Keratinocyte (primary cell): Measurements from ENCODE around the gene P2RY12. TPM values are rescaled to one million over a fixed set of nuclear protein-coding genes. Genes with fewer than 3 reads are reported as not detected.

ENCODE experiments used
- DNase-seq: peaks from one replicate; pipeline ENCODE4 v3.0.0-alpha.2; 2011; ENCODE audit warnings: low read depth, missing footprints, low spot score
- FAIRE-seq: peaks from 2 replicates; lab custom pipeline; 2011; peaks lifted over from hg19 to GRCh38; lab: Jason Lieb, UNC
- H2AFZ ChIP-seq: 2 replicates; pipeline ENCODE4 v1.6.0; 2012; ENCODE audit warnings: low read length, control low read depth, inconsistent platforms; ENCODE audit not compliant: control insufficient read depth
- H3K27ac ChIP-seq: 2 replicates; pipeline ENCODE4 v1.5.1; 2011; ENCODE audit warnings: low read length; ENCODE audit not compliant: control insufficient read depth, insufficient read depth
- H3K27me3 ChIP-seq: 3 replicates; pipeline ENCODE4 v1.6.0; 2011; ENCODE audit warnings: low read length; ENCODE audit not compliant: control insufficient read depth, insufficient read depth; ENCODE audit errors: extremely low read depth
- H3K36me3 ChIP-seq, 2 experiments: 2 replicates in 1 of 2; 3 replicates in 1 of 2; pipeline ENCODE4 v1.5.1; 2011; ENCODE audit warnings: low read length in 2 of 2, mild to moderate bottlenecking in 1 of 2; ENCODE audit not compliant: control insufficient read depth in 2 of 2, insufficient read depth in 2 of 2; ENCODE audit errors: extremely low read depth in 1 of 2
- H3K4me1 ChIP-seq: 3 replicates; pipeline ENCODE4 v1.5.1; 2011; ENCODE audit warnings: low read length; ENCODE audit not compliant: control insufficient read depth, insufficient read depth; ENCODE audit errors: extremely low read depth
- H3K4me2 ChIP-seq: 3 replicates; pipeline ENCODE4 v1.6.0; 2011; ENCODE audit warnings: low read depth, low read length; ENCODE audit not compliant: control insufficient read depth, insufficient read depth; ENCODE audit errors: extremely low read depth
- H3K4me3 ChIP-seq, 3 experiments: fragments of 200-600 bp in 1 of 3; sonication (generic) in 1 of 3; 2 replicates in 2 of 3; 3 replicates in 1 of 3; pipeline ENCODE4 v1.5.1; 2011 to 2016; ENCODE audit warnings: low read length in 3 of 3, mild to moderate bottlenecking in 3 of 3, control low read depth in 2 of 3, inconsistent platforms in 1 of 3, low read depth in 1 of 3, mixed read lengths in 1 of 3, mixed run types in 1 of 3, moderate library complexity in 1 of 3; ENCODE audit not compliant: control insufficient read depth in 2 of 3, insufficient read depth in 2 of 3; ENCODE audit errors: extremely low read depth in 1 of 3
- H3K79me2 ChIP-seq: 2 replicates; pipeline ENCODE4 v1.6.0; 2012; ENCODE audit warnings: low read length; ENCODE audit not compliant: control insufficient read depth, insufficient read depth
- H3K9ac ChIP-seq: 3 replicates; pipeline ENCODE4 v1.6.0; 2011; ENCODE audit warnings: low read length; ENCODE audit not compliant: control insufficient read depth, insufficient read depth; ENCODE audit errors: extremely low read depth
- H3K9me1 ChIP-seq: 3 replicates; pipeline ENCODE4 v1.6.0; 2011; ENCODE audit warnings: low read length; ENCODE audit not compliant: control insufficient read depth, insufficient read depth; ENCODE audit errors: extremely low read depth
- H3K9me3 ChIP-seq: 2 replicates; pipeline ENCODE4 v1.5.1; 2012; ENCODE audit warnings: low read depth, low read length; ENCODE audit not compliant: control insufficient read depth
- H4K20me1 ChIP-seq: 3 replicates; pipeline ENCODE4 v1.6.0; 2011; ENCODE audit warnings: low read length; ENCODE audit not compliant: control insufficient read depth, insufficient read depth; ENCODE audit errors: extremely low read depth
- CTCF ChIP-seq, 3 experiments: IDR thresholded peaks in 1 of 3; conservative IDR thresholded peaks in 1 of 3; optimal IDR thresholded peaks in 1 of 3; 2 replicates in 2 of 3; 3 replicates in 1 of 3; pipeline versions ENCODE3 to v1.5.1; 2011; ENCODE audit warnings: low read length in 3 of 3, mild to moderate bottlenecking in 3 of 3, moderate library complexity in 2 of 3, control low read depth in 1 of 3, inconsistent platforms in 1 of 3; ENCODE audit not compliant: insufficient read depth in 2 of 3; ENCODE audit errors: extremely low read depth in 1 of 3
- EZH2 ChIP-seq: IDR thresholded peaks from one replicate; pipeline ENCODE4 v1.6.1; 2012; ENCODE audit warnings: inconsistent platforms, mild to moderate bottlenecking, low read length, moderate library complexity
- dilution Hi-C: fragments of 300-500 bp; cut with MboI; formaldehyde crosslinking; loops from one replicate; pipeline ENCODE4 v1.7.0; 2020; ENCODE audit warnings: low sequenced_read_pairs; ENCODE audit not compliant: extremely low pct_ligation_motif_present
- polyA plus RNA-seq, 5 experiments: library from polyadenylated mRNA; depleted of rRNA in 3 of 5; stranded (reverse) in 3 of 5; stranded (forward) in 1 of 5; unstranded in 1 of 5; fragments of >200 nt; gene quantifications; 1 replicate in 1 of 5; 2 replicates in 3 of 5; 3 replicates in 1 of 5; pipeline versions ENCODE4 v1.2.1 to v1.2.3, GENCODE V29; 2011 to 2012; ENCODE audit warnings: missing spikeins in 2 of 5, low read depth in 1 of 5, low replicate concordance in 1 of 5

Gene P2RY12
- polyA plus RNA-seq, 1 donor (not counting 4 experiments of a cell fraction or from before 2014, with no cell fraction given), result not detected

GRCh38 chr3:151327571-151328198 is 56.9 kb downstream of the P2RY12 start:
- Histone ChIP-seq H3K36me3 (no peaks in the 10 kb centered on the region), H3K4me3 (no peak overlapping the region), H4K20me1 (no peaks in the 10 kb centered on the region), H3K27me3 (no peaks in the 10 kb centered on the region), H3K79me2 (no peaks in the 10 kb centered on the region), H3K27ac (no peak overlapping the region), H3K4me2 (no peak overlapping the region), H3K9me3 (no peaks in the 10 kb centered on the region), H2AFZ (no peak overlapping the region), H3K9me1 (no peaks in the 10 kb centered on the region), H3K4me1 (peaks cover 12% of the 10 kb centered on the region), H3K9ac (no peak overlapping the region)
- FAIRE-seq (no peak), DNase-seq (no peak)
- dilution Hi-C loops, result no loop called here
- TF ChIP-seq EZH2 (no peak), CTCF (optimal IDR thresholded peaks at IDR 0.05 in 1 of 3, IDR thresholded peaks at IDR 0.05 in 1 of 3, conservative IDR thresholded peaks at IDR 0.05 in 1 of 3; ENCODE audit: extremely low read depth in 1 of 3, insufficient read depth in 2 of 3, low read length in 3 of 3) (peak in 1 of 3 experiments; percentile 41)

GRCh38 chr3:151322511-151322910 is 62.0 kb downstream of the P2RY12 start:
- Histone ChIP-seq H4K20me1 (no peaks in the 10 kb centered on the region), H3K36me3 (no peaks in the 10 kb centered on the region), H3K4me2 (no peak overlapping the region), H3K9me1 (no peaks in the 10 kb centered on the region), H3K27ac (no peak overlapping the region), H3K79me2 (no peaks in the 10 kb centered on the region), H3K4me3 (no peak overlapping the region), H3K9me3 (no peaks in the 10 kb centered on the region), H3K4me1 (peaks cover 34% of the 10 kb centered on the region), H3K9ac (no peak overlapping the region), H3K27me3 (no peaks in the 10 kb centered on the region), H2AFZ (no peak overlapping the region)
- dilution Hi-C loops, result no loop called here
- DNase-seq (no peak), FAIRE-seq (no peak)
- TF ChIP-seq CTCF (optimal IDR thresholded peaks at IDR 0.05 in 1 of 3, IDR thresholded peaks at IDR 0.05 in 1 of 3, conservative IDR thresholded peaks at IDR 0.05 in 1 of 3; ENCODE audit: extremely low read depth in 1 of 3, insufficient read depth in 2 of 3, low read length in 3 of 3) (no peak), EZH2 (no peak)
